ENCODE results near the gene AURKA. TPM values are rescaled to one million over a fixed set of nuclear protein-coding genes. Genes with fewer than 3 reads are reported as not detected.
A peak's percentile ranks its signal among the peaks of the same experiment; 100 is the strongest.
"Not testable (repeated sequence)": the region's sequence is repeated elsewhere in the genome, so short reads cannot be mapped to it uniquely, and the experiment has no call there.

Gene AURKA
- total RNA-seq, 1 donor from 2014 or later = 27.5 TPM

DNA sequence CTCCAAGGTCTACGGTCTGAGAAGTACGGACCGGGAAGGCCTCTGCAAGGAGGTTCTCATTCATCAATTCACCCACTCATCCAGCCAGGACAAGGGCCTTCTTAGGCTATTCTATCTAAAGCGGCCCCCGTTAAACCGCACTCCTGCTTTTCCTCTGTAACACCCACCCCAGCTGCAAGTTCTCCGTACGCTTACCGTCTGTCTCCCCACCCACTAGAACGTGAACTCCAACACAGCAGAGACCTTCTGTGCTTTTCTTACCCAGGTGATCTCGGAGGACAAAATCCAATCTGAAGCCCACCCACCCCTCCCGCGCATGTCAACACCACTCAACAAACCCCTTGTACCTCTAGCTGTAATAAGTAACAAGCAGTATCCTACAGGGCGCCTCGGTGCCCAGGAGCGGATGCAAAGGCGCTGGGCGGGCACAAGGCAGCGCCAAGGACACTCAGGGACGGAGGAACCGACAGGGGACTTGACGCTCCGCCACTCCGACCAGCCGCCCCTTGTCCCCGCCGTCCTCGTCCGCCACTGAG lies 351 bp downstream of the AURKA start:
- DNase-seq (ENCODE audit: low read depth in 2 of 2) = peak in 1 of 2 donors; percentile 22

DNA sequence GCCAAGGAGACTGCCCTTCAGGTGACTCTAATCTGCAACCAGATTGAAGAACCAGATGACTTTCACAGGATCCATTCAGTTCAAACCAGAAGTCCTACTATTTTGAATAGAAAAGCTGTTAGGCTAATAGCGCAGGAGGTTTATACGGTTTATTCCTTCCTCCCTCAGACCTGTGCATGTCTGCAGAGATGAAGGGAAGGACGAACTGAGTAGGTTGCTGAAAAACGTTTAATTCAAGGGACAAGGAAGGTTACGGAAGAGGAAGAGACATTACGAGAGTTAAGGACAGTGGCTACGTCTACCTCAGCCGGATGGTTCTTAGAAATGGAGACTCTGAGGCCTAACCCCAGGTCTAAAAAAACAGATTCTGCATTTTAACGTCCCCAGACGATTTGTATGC lies 978 bp downstream of the AURKA start:
- no peak for DNase-seq (ENCODE audit: low read depth in 2 of 2)

DNA sequence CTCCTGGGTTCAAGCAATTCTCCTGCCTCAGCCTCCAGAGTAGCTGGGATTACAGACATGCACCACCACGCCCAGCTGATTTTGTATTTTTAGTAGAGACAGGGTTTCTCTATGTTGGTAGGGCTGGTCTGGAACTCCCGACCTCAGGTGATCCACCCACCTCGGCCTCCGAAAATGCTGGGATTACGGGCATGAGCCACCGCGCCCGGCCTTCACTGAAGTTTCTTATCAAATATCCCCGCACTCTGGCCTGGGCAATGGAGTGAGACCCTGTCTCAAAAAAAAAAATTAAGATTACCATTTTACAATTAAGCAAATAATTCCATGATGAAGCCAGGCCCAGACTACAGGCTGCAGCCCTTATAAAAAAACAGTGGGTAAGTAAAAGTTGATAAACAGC lies 1.6 kb downstream of the AURKA start:
- not testable (repeated sequence) for DNase-seq (ENCODE audit: low read depth in 2 of 2)

DNA sequence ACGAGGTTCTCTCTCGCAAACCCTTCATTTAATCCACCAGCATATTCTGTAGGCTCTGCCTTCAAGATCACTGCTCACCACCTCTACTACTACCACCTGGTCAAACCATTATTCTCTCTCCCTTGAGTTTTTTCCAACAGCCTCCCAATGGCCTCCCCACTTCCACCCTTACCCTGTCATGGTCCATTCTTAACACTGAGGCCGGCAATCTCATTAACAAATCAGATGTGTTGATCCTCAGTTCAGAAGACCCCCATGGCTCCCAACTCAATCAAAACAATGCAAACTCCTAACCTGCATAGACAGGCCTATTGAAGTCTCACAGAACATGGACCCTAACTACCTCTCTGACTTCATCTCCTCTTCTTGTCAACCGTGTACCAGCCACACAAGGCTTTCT lies 2.2 kb downstream of the AURKA start:
- no peak for DNase-seq (ENCODE audit: low read depth in 2 of 2)

DNA sequence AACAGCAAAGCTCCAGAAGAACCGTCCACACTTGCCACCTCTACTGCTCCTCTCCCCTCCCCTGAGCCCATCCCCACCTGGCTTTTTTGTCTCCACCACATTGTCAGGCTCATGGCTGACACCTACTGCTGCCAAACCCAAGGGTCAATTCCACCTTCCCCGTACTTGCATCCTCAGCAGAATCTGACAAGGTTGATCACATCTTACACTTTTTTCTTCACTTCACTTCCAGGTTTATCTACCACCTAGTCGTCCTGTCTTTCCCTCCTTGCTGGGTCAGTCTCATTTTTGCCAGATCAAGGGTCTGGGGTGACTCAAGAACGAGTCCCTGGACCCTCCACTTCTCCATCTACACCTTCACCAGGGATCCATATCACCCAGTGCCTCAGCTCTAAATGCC lies 3.1 kb downstream of the AURKA start:
- DNase-seq (ENCODE audit: low read depth in 2 of 2) = no peak

DNA sequence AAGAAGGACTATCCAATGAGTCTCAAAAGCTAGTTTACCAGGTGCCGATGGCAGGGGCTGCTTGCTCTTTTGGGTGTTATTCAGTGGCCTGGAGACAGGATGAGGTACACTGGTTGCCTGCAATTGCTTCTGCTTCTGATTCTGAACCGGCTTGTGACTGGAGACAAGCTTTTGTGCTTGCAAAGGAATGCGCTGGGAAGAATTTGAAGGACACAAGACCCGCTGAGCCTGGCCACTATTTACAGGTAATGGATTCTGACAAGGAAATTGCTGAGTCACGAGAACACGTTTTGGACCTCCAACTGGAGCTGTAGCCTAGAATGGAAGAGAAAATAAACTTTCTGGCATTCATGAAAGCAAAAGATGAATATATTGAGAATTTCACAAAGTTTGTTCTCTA lies 5.8 kb downstream of the AURKA start:
- DNase-seq (ENCODE audit: low read depth in 2 of 2) = no peak

DNA sequence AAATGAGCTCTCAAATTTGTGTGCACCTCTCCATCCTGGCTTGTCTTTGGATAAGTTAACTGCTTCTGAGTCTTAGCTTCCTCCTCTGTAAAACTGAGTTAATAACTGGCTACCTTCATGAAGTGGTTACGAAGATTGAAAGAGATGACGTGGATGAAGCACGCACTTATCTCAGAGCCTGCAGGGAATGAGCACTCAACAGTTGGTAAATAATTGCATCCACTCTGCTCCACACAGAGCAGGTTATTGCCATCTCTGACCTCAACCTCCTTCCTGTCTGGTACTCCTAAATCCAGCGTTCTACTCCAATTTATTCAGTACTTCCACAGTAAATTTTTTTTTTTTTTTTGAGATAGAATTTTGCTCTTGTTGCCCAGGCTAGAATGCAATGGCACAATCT lies 6.9 kb downstream of the AURKA start:
- no peak for DNase-seq (ENCODE audit: low read depth in 2 of 2)

DNA sequence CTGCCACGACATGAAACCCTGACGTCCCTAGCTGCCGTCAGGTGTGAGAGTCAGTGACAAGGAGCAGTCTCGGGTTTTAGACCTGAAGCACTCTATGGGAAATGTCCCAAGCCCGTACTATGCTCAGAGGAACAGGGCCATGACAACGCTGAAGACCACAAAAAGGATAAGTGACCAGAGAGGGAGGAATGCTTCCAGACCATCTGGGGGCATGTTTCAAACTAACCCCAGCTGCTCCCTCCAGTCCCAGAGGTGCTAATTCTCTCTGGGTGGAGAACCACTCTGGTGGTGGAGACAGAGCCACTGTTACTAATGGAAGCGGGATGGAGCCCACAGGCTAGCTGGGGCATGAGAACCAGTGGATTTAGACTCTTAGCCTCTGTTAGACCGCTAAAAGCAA lies 8.7 kb downstream of the AURKA start:
- no peak for DNase-seq (ENCODE audit: low read depth in 2 of 2)

DNA sequence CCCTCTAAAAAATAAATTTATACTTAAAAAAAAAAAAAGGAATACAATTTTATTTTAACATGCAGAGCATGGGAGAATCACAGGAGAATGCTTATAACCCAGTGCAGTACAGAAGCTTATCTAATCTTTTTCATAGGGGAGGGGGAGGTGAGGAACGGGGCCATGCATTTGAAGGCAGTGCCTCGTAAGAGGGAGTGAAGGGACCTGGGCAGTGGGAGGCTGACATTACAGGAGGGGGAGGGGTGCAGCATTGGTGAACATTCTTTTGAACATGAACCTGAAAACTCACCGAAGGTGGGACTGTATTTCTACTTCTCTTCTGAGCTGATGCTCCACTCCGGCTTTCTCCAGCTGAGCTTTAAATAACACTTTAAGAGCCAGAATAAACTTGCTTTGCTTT lies 9.3 kb downstream of the AURKA start:
- no peak for DNase-seq (ENCODE audit: low read depth in 2 of 2)

DNA sequence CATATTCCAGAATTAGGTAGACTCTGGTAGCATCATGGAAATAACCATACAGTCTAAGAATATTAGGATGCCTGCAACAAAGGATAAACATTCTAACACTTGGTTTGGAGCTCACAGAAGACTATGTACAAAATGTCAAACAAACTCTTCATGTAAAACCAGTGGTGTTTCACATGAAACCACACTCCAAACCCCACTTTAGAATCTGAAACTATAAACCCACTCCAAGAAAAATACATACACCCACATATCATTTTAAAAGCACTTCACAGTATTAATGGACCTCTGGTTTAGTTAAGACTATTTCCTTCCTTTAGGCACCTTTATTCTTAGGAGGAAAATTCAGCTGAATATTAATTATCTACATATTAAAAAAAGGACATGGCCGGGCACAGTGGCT lies 10.5 kb downstream of the AURKA start:
- DNase-seq (ENCODE audit: low read depth in 2 of 2) = no peak

DNA sequence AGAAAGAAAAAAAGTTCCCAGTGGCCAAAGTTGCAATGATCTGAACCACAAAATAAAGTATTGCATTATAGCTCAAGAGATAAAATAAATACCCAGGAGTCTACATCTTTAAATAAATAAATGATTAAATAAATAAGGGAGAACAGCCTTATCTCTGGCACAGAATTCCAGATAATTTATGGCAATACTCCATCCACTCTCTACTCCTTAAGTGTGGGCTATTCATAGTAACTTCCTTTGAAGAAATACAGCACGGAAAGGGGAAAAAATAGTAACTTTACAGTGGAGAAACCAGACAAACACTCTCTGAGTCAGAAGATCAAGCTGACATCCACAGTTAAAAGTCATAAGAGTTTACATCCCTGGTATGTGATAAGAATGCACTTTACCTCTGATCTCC lies 11.6 kb downstream of the AURKA start:
- DNase-seq (ENCODE audit: low read depth in 2 of 2) = peak in 1 of 2 donors; percentile 40

DNA sequence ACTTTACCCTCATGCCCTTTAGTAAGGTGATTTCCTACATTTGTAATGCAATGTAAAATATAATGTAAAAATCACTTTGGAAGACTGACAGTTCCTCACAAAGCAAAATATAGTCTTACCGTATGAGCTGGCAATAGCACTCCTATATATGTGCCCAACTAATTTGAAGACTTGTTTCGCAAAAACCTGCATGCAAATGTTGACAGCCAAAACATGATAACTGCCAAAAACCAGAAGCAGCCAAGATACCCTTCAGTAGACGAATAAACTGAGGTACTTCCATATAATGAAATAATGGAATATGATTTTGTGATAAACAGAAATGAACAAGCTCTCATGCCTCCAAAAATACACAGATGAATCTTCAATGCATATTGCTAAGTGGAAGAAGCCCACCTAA lies 13.6 kb downstream of the AURKA start:
- DNase-seq (ENCODE audit: low read depth in 2 of 2) = no peak

DNA sequence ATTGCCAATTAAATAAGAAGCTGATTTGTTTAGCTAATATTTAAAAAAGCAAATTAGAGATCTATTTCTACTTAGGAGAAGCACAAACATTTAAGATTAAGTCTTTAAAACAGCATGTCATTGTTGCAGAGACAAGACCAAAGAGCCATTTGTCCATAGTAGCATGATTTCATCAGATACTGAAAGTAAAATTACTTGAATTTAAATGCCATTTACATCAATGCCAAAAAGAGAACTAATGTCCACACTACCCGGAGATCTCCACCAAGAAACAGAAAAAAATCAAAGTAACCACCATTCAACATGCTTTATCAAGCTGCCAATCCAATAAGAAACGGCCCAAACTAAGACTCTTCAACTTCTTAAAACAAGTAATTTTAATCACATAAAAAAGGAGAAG lies 15.7 kb downstream of the AURKA start:
- DNase-seq (ENCODE audit: low read depth in 2 of 2) = no peak

DNA sequence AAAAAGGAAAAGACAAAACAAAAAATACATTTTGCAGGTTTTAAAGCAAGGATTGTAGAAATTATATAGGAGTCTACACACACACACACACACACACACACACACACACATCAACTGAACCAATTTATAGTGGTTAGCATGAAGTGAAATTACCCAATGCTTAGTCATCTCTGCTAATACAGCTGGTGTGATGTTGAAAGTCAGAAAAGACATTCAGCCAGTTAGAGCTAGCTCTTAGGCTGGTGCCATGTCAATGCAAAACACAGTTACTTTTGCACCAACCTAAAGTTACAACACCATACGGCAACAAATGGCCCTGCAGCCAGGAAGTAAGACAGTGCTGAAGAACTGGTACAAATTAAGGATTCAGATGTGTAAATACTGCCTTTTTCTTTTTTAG lies 18.1 kb downstream of the AURKA start:
- DNase-seq (ENCODE audit: low read depth in 2 of 2) = peak in 1 of 2 donors; percentile 4

DNA sequence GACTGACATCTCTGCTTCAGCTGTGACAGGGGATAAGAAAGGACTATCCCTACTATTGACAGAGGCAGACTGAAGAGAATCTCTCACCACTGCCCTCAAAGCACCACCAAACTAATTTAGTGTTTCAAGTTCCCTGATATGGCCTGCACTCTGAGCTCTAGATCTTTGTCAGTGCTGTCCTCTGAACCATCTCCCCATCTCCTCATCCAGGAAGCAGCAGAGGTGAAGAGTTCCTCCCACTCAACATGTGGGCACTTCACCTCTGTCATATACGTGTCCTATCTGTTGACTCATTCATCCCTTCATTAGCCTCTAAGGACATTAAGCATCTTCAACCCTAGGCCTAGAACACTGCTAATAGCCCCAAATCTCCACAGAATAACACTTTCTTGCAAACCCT lies 19.2 kb downstream of the AURKA start:
- no peak for DNase-seq (ENCODE audit: low read depth in 2 of 2)

DNA sequence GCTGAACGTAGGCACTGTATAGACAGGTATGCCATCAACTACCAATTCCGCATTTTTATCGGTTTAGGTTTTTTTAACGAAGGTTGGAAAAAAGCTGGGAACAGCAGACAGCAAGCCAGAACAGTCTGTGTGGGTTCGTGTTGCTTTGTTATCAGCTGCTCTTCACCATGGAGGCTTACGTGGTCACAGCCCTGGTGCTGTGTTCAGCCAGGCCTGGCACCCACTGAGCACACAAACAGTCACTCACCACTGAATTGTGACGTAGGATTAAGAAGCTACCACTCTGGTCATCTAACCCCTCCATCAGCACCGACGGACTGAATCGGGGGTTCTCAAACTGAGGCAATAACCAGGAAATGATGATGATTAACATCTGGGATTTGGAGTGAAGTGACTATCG lies 20.0 kb downstream of the AURKA start:
- DNase-seq (ENCODE audit: low read depth in 2 of 2) = no peak

DNA sequence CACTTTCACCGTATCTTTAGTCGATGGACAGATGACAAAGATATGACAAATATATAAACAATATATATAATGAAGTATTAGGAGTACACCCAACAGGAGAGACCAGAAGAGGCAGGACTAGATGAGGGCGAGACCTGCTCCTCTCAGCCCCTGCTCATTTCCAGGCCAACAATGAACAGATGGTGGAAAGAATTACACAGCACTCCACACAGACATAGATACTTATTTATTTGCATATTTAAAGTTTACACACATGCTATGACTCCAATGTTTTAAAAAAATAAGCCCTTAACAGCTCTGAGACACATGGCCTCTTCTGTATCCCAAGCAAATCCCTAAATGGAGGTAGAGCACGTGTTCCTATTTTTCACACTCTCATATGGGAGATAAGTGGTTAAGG lies 22.8 kb downstream of the AURKA start:
- DNase-seq (ENCODE audit: low read depth in 2 of 2) = no peak

DNA sequence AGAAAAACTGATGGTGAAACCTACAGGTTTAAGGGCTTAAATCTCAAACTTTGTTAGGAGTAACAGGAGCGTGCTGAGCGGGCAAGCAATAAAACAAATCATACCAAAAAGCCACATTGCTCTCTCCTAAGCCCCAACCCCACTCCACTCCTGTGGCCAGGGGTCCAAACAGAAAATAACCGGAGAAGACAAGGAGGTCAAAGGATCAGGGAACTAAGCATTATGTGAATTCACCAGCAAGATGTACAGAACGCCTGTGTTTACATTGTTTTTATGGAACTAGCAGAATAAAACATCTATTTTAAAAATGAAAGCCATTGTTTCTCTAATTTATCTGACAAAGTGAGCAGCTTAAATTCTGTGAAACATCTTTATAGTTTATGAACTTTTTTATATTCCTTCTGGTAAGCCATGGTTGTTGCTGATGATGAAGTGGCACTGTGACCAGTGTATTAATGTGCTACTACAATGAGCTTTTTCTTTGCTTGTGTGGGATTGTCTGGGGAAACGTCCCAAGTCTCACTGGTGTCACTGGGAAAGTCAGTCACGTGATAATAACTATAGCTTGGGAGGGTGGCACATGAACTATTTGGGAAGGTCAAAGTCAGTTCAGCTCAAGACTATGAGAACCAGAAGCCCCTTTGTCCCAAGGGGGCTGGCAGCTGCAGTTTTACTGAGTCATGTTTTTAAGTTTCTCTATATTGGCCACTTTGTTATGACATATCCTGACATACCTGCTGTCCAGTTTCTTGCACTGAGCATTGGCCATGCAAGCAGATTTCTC lies 23.5 kb downstream of the AURKA start:
- no peak for DNase-seq (ENCODE audit: low read depth in 2 of 2)

DNA sequence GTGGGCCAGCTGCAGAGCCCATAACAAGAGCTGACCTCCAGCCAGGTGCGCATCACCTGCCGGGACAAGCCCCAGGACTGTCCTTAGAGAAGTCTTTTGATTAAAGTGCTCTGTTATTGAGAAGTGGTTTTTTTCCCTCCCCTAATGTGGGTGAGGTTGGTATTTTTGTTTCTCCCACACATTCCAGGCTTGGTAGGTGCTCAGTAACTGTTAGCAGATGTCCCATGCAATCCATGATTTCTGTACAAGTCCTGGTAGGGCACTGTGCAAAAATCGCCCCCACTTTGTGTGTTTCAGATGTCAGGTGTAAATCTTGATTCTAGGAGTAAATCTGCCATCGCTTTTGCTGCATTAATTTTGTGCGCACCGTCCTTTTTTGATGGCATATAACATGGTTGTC lies 28.5 kb downstream of the AURKA start:
- DNase-seq (ENCODE audit: low read depth in 2 of 2) = no peak

DNA sequence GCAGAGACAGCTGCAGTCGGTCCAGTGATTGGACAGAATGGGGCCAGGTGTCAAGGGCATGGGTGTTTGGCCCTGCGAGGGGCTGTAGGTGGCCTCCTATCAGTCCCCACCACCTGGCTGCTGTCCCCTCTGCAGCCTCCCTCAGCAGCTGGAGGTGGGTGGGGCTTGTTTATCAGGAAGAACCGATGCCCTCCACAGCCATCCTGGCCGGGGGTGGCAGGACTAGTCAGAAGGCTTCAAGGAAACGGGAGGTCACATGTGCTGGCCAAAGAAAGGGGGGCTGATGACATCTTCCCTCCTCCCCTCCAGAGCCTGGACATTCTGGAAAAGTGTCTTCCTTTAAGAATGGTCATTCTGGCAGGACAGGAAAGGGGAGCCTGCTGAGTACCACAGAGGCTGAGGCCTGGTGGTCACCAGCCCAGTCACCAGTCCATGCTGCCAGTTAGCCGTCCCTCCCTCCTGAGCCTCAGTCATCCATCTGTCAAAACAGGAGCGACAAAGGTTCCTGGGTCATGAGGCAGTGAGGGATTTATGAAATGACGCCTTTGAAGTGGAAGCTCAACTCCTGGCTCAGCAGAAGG lies 29.1 kb downstream of the AURKA start:
- peak; percentile 55 to 62 for DNase-seq (ENCODE audit: low read depth in 2 of 2)

DNA sequence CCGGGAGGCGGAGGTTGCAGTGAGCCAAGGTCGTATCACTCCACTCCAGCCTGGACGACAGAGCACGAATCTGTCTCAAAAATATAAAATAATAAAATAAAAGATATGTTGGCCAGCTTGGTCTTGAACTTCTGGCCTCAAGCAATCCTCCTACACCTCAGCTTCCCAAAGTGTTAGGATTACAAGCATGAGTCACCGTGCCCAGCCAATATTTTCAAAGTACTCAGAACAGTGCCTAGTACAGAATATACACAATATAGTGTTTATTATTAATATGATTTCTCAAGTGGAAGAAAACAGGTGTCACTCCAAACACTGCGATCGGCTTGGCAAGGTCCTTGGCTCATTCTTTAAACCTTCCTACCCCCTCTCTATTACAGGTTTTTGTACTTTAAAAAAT lies 30.1 kb downstream of the AURKA start:
- no peak for DNase-seq (ENCODE audit: low read depth in 2 of 2)

DNA sequence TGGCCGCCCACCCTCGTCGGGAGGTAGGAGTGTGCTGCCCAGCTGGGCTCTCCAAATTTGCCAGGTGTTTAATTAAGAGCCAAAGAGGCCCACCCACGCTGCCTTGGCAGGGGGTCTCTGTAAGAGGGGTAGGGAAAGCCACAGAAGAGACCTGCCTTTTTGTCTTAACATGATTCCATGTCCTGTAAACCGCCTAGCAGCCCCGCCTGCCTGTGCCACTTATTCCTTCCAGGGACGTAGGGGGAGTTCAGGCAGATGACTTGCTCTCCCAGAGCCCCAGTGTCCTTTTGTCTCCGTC lies 31.2 kb downstream of the AURKA start:
- DNase-seq (ENCODE audit: low read depth in 2 of 2) = no peak

DNA sequence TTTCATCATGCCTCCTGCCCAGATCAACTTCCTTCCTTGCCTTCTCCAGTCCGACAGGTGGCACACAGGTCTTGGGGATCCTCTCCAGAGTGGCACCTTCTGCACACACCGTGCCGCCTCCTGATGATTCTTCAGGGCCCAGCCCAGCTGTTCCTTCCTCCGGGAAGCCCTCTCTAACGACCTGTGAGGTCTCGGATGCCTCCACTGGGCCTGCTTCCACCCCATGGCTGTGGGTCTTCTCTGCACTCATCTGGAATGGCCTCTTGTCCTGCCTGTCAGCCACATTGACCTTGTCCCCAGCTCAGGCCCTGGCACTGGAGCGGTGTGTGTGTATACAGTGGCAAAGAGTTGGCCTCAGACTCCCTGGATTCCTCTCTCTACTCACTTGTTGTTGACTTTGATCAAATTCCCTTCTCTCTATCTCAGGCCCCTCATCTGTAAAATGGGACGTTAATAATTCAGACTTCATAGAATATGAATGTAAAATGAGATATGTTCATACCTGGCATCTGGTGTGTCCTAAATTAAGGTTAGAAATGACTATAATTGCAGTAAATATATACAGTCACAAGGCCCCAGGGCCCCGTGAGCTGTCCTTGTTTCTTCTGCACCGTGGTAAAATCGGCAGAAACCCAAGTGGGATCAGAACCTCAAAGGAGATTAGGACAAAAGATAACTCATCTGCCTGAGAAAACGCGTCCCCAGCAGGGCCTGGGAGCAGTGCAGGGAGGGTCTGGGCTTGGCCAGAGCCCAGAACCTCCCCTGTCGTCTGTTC lies 31.7 kb downstream of the AURKA start:
- no peak for DNase-seq (ENCODE audit: low read depth in 2 of 2)

All from dermis microvascular lymphatic vessel endothelial cell (primary cell).